ENCODE measurements around the gene MROH2A.

The MROH2A gene

DNA sequence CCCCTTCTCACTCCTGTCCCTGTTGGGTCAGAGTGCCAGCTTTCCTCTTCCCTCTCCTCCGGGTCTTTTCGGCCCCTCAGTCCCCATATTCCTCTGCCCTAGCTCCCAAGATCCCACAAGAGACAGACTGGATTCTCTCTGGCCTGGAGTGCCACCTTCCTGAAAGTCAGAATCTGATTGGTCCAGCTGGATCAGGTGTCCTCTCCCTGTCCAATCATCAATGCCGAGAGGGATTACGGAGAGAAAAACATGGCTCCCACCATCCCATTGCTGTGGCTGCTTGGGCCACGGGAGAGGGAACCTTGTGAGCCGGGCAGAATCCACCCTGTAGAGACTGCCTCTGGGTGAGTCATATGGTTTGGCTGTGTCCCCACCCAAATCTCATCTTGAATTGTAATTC, 2.7 kb upstream of the MROH2A start:
- no peaks in the 10 kb centered on the region for H3K27me3 ChIP-seq (ENCODE audit: low read depth, low read length)
- H3K79me2 ChIP-seq (ENCODE audit: low read length), result no peaks in the 10 kb centered on the region
- H3K9ac ChIP-seq (ENCODE audit: low read length), result no peak overlapping the region
- H3K4me3 ChIP-seq (ENCODE audit: low read length), result no peak overlapping the region
- no peak overlapping the region for H2AFZ ChIP-seq (ENCODE audit: low read depth, low read length)
- H4K20me1 ChIP-seq (ENCODE audit: insufficient read depth, low read length), result no peaks in the 10 kb centered on the region
- H3K4me1 ChIP-seq (ENCODE audit: low read length), result no peaks in the 10 kb centered on the region
- H3K36me3 ChIP-seq (replicated peaks; ENCODE audit: low read depth, low read length), result no peaks in the 10 kb centered on the region
- TF ChIP-seq, protein P1, sequence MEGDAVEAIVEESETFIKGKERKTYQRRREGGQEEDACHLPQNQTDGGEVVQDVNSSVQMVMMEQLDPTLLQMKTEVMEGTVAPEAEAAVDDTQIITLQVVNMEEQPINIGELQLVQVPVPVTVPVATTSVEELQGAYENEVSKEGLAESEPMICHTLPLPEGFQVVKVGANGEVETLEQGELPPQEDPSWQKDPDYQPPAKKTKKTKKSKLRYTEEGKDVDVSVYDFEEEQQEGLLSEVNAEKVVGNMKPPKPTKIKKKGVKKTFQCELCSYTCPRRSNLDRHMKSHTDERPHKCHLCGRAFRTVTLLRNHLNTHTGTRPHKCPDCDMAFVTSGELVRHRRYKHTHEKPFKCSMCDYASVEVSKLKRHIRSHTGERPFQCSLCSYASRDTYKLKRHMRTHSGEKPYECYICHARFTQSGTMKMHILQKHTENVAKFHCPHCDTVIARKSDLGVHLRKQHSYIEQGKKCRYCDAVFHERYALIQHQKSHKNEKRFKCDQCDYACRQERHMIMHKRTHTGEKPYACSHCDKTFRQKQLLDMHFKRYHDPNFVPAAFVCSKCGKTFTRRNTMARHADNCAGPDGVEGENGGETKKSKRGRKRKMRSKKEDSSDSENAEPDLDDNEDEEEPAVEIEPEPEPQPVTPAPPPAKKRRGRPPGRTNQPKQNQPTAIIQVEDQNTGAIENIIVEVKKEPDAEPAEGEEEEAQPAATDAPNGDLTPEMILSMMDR (IDR thresholded peaks at IDR 0.05; ENCODE audit: low read depth, low read length), result no peak
- TF ChIP-seq EZH2phosphoT487 (IDR thresholded peaks at IDR 0.05; ENCODE audit: low read depth), result no peak
- no peaks in the 10 kb centered on the region for H3K9me3 ChIP-seq (ENCODE audit: insufficient read depth, low read length)
- H3K4me2 ChIP-seq (ENCODE audit: low read length), result no peak overlapping the region
- no peak overlapping the region for H3K27ac ChIP-seq (ENCODE audit: low read length)

DNA sequence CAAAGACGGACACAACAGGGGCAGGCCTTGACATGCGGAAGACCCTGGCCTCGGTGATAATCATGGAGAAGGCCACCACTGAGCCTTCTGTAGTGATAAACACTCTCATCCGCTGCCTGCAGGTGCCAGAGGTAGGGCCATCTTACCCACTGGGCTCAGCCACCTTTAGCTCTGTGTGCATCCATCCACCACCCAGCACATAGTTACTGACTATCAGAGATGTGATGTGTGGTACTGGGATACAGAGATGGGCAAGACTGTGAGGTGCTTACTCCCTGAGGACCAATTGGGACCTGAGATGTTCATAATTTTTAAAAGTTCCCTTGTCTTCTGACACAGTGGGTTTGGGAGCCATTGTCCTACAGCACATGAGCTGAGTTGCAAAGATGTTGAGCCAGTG, 1.6 kb downstream of the MROH2A start:
- Histone ChIP-seq H3K36me3 (replicated peaks; ENCODE audit: low read depth, low read length) (no peaks in the 10 kb centered on the region), H3K9me3 (ENCODE audit: insufficient read depth, low read length) (no peaks in the 10 kb centered on the region), H4K20me1 (ENCODE audit: insufficient read depth, low read length) (no peaks in the 10 kb centered on the region), H3K27ac (ENCODE audit: low read length) (no peak overlapping the region), H3K4me1 (ENCODE audit: low read length) (no peaks in the 10 kb centered on the region), H2AFZ (ENCODE audit: low read depth, low read length) (no peak overlapping the region), H3K27me3 (ENCODE audit: low read depth, low read length) (no peaks in the 10 kb centered on the region), H3K79me2 (ENCODE audit: low read length) (no peaks in the 10 kb centered on the region), H3K9ac (ENCODE audit: low read length) (no peak overlapping the region), H3K4me2 (ENCODE audit: low read length) (no peak overlapping the region), H3K4me3 (ENCODE audit: low read length) (no peak overlapping the region)
- no peak for TF ChIP-seq EZH2phosphoT487 (IDR thresholded peaks at IDR 0.05; ENCODE audit: low read depth)
- TF ChIP-seq, protein P1 (IDR thresholded peaks at IDR 0.05; ENCODE audit: low read depth, low read length), result no peak

DNA sequence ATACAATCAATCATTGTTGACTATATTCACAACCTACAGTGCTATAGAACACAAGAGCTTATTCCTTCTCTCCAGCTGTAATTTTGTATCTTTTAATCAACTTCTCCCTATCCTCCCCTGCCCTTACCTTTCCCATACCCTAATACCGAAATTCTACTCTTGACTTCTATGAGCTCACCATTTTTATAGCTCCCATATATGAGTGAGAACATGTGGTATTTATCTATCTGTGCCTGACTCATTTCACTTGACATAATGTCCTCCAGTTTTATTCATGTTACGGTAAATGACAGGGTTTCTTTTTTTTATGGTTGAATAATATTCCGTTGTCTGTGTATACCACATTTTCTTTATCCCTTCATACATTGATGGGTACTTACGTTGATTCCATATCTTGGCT, 2.6 kb downstream of the MROH2A start:
- Histone ChIP-seq H2AFZ (ENCODE audit: low read depth, low read length) (no peak overlapping the region), H3K9me3 (ENCODE audit: insufficient read depth, low read length) (no peaks in the 10 kb centered on the region), H3K27ac (ENCODE audit: low read length) (no peak overlapping the region), H3K36me3 (replicated peaks; ENCODE audit: low read depth, low read length) (no peaks in the 10 kb centered on the region), H3K9ac (ENCODE audit: low read length) (no peak overlapping the region), H3K27me3 (ENCODE audit: low read depth, low read length) (no peaks in the 10 kb centered on the region), H3K4me1 (ENCODE audit: low read length) (no peaks in the 10 kb centered on the region), H4K20me1 (ENCODE audit: insufficient read depth, low read length) (no peaks in the 10 kb centered on the region), H3K79me2 (ENCODE audit: low read length) (no peaks in the 10 kb centered on the region), H3K4me2 (ENCODE audit: low read length) (no peak overlapping the region), H3K4me3 (ENCODE audit: low read length) (no peak overlapping the region)
- TF ChIP-seq EZH2phosphoT487 (IDR thresholded peaks at IDR 0.05; ENCODE audit: low read depth), result no peak
- TF ChIP-seq, protein P1 (IDR thresholded peaks at IDR 0.05; ENCODE audit: low read depth, low read length), result no peak

DNA sequence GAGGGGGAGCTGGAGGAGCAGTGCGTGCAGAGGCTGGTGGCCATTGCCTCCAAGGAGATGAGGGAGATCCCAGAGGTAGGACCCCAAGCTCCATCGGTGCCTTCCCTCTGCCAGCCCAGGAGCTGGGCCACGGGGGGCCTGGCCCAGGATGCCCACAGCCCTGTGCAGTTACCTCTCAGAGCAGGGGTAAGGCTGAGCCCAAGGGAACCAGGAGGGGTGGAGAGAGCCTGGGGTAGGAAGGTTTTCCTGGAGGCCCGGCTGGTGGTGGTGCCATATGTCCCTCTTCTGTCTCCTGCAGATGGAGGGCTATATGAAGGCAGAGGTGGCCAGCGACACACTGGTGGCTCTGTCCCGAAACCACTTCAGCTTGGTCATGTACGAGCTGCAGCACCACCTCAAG, 11.4 kb downstream of the MROH2A start:
- Histone ChIP-seq H3K4me3 (ENCODE audit: low read length) (no peak overlapping the region), H3K79me2 (ENCODE audit: low read length) (no peaks in the 10 kb centered on the region), H3K9ac (ENCODE audit: low read length) (no peak overlapping the region), H3K4me1 (ENCODE audit: low read length) (no peaks in the 10 kb centered on the region), H3K9me3 (ENCODE audit: insufficient read depth, low read length) (no peaks in the 10 kb centered on the region), H2AFZ (ENCODE audit: low read depth, low read length) (no peak overlapping the region), H3K4me2 (ENCODE audit: low read length) (no peak overlapping the region), H3K27me3 (ENCODE audit: low read depth, low read length) (no peaks in the 10 kb centered on the region), H3K36me3 (replicated peaks; ENCODE audit: low read depth, low read length) (no peaks in the 10 kb centered on the region), H4K20me1 (ENCODE audit: insufficient read depth, low read length) (no peaks in the 10 kb centered on the region), H3K27ac (ENCODE audit: low read length) (no peak overlapping the region)
- TF ChIP-seq, protein P1 (IDR thresholded peaks at IDR 0.05; ENCODE audit: low read depth, low read length), result no peak
- no peak for TF ChIP-seq EZH2phosphoT487 (IDR thresholded peaks at IDR 0.05; ENCODE audit: low read depth)
